Epithelial cell of proximal tubule (primary cell): Measurements from ENCODE around the gene KIF6. TPM values are rescaled to one million over a fixed set of nuclear protein-coding genes. Genes with fewer than 3 reads are reported as not detected.
A peak's percentile ranks its signal among the peaks of the same experiment; 100 is the strongest.
"Not testable (repeated sequence)": the region's sequence is repeated elsewhere in the genome, so short reads cannot be mapped to it uniquely, and the experiment has no call there.

ENCODE experiments used
- DNase-seq: peaks from one replicate; pipeline ENCODE4 v3.0.0-alpha.2; 2011; ENCODE audit warnings: low read depth
- H3K4me3 ChIP-seq: 2 replicates; pipeline ENCODE4 v1.5.1; 2011; ENCODE audit warnings: low read depth, mild to moderate bottlenecking, low read length
- total RNA-seq: library from RNA; depleted of rRNA; stranded (reverse); fragments of >200 nt; gene quantifications from 2 replicates; pipeline ENCODE4 v1.2.3, GENCODE V29; 2015
- TF ChIP-seq, protein P1 (sequence below): conservative IDR thresholded peaks from 2 replicates; pipeline ENCODE4 v1.5.1; 2012; ENCODE audit warnings: low read depth, mild to moderate bottlenecking, low read length

Gene KIF6
- total RNA-seq, 1 donor from 2014 or later, result 0.69 TPM

DNA sequence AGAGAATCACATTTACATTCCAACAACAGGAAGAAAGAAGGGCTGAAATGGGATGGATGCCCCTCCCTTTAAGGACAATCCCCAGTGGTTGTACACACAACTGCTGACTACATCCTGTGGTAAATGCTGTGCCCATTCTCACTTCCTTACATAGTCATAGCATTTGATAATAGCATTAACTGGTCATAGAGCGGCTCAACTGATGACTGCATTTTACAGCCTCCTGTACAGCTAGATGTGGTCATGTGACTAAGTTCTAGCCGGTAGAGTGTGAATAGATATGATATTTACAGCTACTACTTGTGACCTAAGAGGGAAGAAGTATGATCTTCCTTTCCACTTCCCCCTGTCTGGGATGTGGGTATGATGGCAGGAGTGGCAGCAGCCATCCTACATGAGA is 435.7 kb downstream of the KIF6 start:
- DNase-seq, result no peak
- TF ChIP-seq, protein P1, sequence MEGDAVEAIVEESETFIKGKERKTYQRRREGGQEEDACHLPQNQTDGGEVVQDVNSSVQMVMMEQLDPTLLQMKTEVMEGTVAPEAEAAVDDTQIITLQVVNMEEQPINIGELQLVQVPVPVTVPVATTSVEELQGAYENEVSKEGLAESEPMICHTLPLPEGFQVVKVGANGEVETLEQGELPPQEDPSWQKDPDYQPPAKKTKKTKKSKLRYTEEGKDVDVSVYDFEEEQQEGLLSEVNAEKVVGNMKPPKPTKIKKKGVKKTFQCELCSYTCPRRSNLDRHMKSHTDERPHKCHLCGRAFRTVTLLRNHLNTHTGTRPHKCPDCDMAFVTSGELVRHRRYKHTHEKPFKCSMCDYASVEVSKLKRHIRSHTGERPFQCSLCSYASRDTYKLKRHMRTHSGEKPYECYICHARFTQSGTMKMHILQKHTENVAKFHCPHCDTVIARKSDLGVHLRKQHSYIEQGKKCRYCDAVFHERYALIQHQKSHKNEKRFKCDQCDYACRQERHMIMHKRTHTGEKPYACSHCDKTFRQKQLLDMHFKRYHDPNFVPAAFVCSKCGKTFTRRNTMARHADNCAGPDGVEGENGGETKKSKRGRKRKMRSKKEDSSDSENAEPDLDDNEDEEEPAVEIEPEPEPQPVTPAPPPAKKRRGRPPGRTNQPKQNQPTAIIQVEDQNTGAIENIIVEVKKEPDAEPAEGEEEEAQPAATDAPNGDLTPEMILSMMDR, result no peak
- H3K4me3 ChIP-seq, result no peak overlapping the region

- DNase-seq, result no peak
- no peak overlapping the region for H3K4me3 ChIP-seq
- TF ChIP-seq, protein P1, result no peak
Measured at GRCh38 chr6:39287601-39288000, 437.6 kb downstream of the KIF6 start.

GRCh38 chr6:39286596-39286995 is 438.6 kb downstream of the KIF6 start:
- not testable (repeated sequence) for H3K4me3 ChIP-seq

DNA sequence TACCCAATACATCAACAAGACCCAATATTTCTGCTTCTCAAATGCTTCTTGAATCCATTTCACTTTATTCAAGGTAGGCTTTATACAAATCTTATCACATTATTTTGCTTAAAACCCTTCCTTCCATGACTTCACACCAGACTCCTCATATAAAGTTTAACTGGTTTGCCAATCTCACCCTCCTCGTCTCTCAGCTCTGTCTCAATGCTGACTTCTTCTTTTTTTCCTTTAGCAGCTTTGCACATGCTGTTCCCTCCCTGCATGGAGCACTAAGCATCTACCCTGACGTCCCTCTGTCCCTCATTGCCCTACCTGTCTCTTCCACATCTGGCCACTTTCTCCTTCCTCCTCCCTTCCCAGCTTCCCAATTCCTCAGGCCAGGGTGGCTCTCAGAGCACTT is 442.4 kb downstream of the KIF6 start:
- TF ChIP-seq, protein P1, result no peak

More at GRCh38 chr6:39286596-39286995, 438.6 kb downstream of the KIF6 start:
- DNase-seq, result not testable (repeated sequence)

DNA sequence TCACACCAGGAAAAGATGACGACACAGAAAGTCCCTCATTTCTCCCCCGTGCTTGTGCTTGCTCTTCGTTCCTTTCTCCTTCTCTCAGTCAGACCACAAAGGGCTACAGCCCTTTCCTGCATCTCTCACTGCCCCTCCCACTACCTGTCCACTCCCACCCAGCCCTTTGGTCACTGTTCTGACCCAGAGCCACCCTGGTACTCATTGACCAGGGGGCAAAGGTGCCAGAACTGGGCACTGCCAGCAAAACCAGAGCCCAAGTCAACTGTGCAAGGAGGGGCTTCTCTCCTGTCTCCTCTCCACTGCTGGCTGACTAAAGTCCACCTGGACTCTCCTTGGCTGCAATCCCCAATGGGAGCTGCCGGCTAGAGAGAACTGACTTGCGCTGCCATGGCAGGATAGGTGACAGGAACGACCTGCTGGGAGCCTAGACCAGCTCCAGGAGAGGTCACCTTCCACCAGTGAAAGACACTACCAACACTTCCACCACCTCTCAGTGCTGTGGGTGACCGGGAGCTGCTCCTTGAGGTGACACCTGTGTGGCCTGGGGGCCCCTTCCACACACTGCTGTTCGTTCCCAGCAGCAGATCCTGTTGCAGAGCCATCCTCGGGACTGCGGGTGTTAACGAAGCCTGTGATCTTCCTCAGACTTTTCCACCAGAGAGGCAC is 443.8 kb downstream of the KIF6 start:
- TF ChIP-seq, protein P1, result no peak
- H3K4me3 ChIP-seq, result no peak overlapping the region
- DNase-seq, result no peak

More for the DNA sequence above, 442.4 kb downstream of the KIF6 start:
- no peak for DNase-seq
- H3K4me3 ChIP-seq, result no peak overlapping the region

GRCh38 chr6:39280247-39280731 is 444.9 kb downstream of the KIF6 start:
- DNase-seq, result peak; percentile 73
- no peak overlapping the region for H3K4me3 ChIP-seq
- TF ChIP-seq, protein P1, result no peak

Other genes with a start within 250 kb of the KIF6 start
- gene DAAM2, start 67.0 kb upstream of the KIF6 start, total RNA-seq, result 0.35 and 0.87 TPM in 2 replicates
- 6.5 and 10.1 TPM in 2 replicates for gene MOCS1, start 209.1 kb upstream of the KIF6 start, total RNA-seq